Epithelial cell of proximal tubule (primary cell): ENCODE results near the gene GCK. TPM values are rescaled to one million over a fixed set of nuclear protein-coding genes. Genes with fewer than 3 reads are reported as not detected.
"Not testable (repeated sequence)": the region's sequence is repeated elsewhere in the genome, so short reads cannot be mapped to it uniquely, and the experiment has no call there.

ENCODE experiments used
- DNase-seq: peaks from one replicate; pipeline ENCODE4 v3.0.0-alpha.2; 2011; ENCODE audit warnings: low read depth
- H3K4me3 ChIP-seq: 2 replicates; pipeline ENCODE4 v1.5.1; 2011; ENCODE audit warnings: low read depth, mild to moderate bottlenecking, low read length
- total RNA-seq: library from RNA; depleted of rRNA; stranded (reverse); fragments of >200 nt; gene quantifications from 2 replicates; pipeline ENCODE4 v1.2.3, GENCODE V29; 2015
- TF ChIP-seq, protein P1 (sequence below): conservative IDR thresholded peaks from 2 replicates; pipeline ENCODE4 v1.5.1; 2012; ENCODE audit warnings: low read depth, mild to moderate bottlenecking, low read length

The GCK gene
- total RNA-seq, 1 donor from 2014 or later = 1.0 TPM

DNA sequence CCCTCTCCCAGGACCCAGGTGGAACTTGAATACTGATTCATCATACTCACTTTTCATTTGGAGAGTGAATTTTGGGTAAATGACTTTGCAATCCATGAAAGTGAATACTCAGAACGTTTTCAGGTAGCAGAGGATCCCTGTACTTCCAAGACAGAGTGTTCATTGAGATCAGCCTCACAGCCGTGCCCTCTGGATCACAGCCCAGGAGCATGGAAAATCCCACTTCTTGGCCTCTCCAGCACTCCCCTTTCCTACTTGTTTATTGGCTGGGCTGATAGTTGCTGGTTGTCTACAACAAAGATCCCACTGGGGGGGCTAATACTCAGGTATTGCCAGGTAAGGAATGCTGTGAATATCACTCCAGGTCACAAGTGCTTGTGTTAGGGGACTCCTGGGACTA, 5.9 kb downstream of the GCK start:
- TF ChIP-seq, protein P1, sequence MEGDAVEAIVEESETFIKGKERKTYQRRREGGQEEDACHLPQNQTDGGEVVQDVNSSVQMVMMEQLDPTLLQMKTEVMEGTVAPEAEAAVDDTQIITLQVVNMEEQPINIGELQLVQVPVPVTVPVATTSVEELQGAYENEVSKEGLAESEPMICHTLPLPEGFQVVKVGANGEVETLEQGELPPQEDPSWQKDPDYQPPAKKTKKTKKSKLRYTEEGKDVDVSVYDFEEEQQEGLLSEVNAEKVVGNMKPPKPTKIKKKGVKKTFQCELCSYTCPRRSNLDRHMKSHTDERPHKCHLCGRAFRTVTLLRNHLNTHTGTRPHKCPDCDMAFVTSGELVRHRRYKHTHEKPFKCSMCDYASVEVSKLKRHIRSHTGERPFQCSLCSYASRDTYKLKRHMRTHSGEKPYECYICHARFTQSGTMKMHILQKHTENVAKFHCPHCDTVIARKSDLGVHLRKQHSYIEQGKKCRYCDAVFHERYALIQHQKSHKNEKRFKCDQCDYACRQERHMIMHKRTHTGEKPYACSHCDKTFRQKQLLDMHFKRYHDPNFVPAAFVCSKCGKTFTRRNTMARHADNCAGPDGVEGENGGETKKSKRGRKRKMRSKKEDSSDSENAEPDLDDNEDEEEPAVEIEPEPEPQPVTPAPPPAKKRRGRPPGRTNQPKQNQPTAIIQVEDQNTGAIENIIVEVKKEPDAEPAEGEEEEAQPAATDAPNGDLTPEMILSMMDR = no peak
- H3K4me3 ChIP-seq = no peak overlapping the region
- DNase-seq = no peak

DNA sequence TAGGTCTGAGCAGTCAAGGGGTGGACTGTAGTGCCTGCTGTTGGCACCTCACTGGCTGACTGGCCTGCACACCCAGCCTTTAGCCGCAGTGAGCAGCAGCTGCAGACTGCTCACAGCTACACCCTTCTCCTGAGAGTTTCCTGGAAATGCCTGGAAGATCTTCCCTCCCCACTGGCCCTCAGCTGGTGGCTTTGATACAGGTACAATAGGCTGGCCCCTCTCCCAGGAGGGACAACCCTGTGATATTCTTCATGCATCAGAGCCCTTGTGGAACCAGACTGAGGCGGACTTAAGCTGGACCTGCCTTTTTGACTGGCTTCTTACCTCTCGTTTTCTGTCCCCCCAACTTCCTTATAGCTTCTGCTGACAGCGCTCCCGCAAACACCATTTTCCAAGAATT, 6.4 kb downstream of the GCK start:
- no peak overlapping the region for H3K4me3 ChIP-seq
- DNase-seq = no peak
- TF ChIP-seq, protein P1 = no peak

DNA sequence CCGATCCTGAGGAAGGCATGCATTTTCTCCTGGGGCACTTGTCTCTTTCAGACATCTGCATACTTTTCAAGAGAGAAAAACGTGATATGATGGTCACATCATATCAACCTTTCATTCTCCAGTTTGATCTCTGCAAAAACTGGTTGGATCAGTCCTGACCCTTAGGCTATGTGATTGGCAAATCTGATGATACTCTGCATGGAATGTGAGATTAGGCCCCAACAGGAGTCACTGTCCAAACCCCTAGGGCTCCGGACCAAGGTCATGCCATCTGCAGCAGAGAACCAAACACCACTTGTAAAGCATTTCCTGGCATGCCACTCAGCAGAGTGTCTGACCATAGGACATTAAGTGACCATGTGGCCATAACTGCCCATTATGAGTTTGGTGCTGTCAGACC, 8.6 kb downstream of the GCK start:
- TF ChIP-seq, protein P1 = no peak
- DNase-seq = no peak
- no peak overlapping the region for H3K4me3 ChIP-seq

DNA sequence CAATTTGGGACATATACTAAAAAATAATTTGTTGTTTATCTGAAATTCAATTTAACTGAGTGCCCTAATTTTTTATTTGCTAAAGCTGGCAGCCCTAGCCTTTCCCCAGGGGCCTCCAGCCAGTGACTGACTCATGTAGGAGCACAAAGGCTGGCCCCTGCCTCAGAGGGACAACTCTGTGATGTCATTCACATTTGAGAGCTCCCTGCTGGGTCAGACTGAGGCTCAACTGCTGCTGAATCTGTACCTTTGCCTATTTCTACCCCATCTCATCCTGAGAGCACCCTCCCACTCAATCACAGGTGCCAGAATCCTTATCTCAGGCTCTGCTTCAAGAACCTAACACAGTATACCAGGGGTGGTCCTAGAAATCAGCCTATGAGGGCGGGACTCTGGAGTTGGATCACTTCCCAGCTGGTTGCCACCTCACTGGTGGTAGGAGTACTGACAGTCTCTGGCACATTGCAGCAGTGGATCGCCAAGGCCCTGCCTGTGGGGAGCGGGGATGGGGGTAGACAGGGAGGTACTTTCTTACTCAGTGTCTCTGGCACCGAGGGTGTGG, 11.6 kb downstream of the GCK start:
- H3K4me3 ChIP-seq = no peak overlapping the region
- TF ChIP-seq, protein P1 = no peak
- no peak for DNase-seq

DNA sequence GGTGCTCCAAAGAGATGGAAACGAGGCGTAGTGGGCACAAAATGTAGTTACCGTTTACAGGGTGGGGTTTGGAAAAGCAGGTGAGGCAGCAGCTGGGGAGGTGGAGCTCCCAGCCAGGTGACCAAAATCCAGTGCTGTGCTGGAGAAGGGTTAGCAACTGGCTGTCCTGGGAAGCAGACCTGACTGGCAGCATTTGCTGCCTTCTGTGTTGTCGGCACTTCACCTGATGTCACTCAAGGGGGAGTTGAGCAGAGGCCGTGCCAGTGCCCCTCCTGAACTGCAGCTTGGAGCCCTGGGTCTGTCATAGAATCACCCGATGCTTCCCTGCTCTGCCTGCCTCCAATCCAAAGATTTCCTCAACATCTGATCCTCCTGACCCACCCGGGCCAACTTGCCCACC, 12.8 kb downstream of the GCK start:
- no peak for DNase-seq
- TF ChIP-seq, protein P1 = no peak
- no peak overlapping the region for H3K4me3 ChIP-seq

DNA sequence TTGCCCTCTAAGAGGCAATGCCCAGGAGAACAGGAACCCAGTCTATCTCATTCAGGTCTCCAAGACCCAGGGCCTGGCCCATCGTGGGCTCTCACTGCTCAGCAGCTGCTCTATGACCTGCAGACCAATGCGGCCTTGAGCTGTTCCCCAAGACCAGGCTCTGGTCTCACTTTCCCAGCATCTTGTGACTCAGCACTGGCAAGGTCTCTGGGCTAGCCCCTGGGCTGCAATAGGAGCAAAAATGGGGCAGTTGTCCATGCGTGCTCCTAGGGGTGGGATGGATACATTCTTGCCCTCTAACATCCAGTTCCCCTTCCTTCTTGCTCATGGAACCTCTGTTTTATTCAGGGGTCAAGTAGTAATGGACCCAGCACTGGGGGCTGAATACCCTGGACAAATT, 13.5 kb downstream of the GCK start:
- TF ChIP-seq, protein P1 = no peak
- DNase-seq = no peak
- no peak overlapping the region for H3K4me3 ChIP-seq

DNA sequence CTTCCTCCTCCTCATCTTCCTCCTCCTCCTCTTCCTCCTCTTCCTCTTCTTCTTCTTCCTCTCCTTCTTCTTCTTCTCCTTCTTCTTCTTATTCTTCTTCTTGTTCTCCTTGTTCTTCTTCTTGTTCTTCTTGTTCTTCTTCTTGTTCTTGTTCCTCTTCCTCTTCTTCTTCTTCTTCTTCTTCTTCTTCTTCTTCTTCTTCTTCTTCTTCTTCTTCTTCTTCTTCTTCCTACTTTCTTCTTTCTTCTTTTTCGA, 14.6 kb downstream of the GCK start:
- H3K4me3 ChIP-seq, DNase-seq: not testable (repeated sequence)
